GM21528 (cell line): ENCODE data around the gene CCDC136.

Source experiments
- ATAC-seq: cut with Tn5 transposase; IDR thresholded peaks from one replicate; pipeline ENCODE4 v1.9.1; 2021; ENCODE audit warnings: mild to moderate bottlenecking, moderate library complexity; ENCODE audit not compliant: unreplicated experiment, low FRiP score

The CCDC136 gene

DNA sequence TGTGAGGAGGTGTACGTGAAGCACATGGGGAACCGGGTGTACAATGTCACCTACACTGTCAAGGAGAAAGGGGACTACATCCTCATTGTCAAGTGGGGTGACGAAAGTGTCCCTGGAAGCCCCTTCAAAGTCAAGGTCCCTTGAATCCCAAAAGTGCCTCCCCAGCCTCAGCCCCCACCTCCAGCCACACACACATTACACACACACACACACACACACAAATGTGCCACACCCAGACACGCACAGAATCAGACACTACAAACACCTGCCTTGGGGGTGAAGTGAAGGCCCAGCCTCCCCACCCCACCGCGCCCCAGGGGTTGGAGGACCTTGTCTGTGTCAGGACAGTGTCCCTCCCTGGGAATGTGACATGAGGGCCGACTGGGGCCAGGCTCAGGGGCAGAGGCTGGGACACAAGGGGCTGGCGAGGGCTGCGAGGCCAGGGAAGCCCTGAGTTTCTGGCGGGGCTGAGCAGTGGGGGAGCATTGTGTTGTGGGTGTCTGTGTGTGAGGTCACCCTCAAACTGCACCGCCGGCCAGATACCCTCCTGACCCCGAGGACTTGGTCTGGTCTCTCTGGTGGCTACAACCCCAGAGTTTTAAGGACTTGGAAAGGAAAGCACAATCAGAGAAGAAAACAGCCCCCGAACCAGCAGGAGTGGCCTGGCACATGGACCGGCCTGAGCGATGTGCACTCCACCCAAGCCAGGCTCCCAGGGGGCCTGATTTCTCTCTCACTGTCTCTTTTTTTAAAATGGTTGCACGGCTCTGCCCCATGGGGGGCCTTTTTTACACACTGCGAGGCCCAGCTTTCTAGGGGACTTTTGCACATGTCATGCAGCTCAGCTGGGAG, 66.8 kb downstream of the CCDC136 start:
- ATAC-seq = no peak

DNA sequence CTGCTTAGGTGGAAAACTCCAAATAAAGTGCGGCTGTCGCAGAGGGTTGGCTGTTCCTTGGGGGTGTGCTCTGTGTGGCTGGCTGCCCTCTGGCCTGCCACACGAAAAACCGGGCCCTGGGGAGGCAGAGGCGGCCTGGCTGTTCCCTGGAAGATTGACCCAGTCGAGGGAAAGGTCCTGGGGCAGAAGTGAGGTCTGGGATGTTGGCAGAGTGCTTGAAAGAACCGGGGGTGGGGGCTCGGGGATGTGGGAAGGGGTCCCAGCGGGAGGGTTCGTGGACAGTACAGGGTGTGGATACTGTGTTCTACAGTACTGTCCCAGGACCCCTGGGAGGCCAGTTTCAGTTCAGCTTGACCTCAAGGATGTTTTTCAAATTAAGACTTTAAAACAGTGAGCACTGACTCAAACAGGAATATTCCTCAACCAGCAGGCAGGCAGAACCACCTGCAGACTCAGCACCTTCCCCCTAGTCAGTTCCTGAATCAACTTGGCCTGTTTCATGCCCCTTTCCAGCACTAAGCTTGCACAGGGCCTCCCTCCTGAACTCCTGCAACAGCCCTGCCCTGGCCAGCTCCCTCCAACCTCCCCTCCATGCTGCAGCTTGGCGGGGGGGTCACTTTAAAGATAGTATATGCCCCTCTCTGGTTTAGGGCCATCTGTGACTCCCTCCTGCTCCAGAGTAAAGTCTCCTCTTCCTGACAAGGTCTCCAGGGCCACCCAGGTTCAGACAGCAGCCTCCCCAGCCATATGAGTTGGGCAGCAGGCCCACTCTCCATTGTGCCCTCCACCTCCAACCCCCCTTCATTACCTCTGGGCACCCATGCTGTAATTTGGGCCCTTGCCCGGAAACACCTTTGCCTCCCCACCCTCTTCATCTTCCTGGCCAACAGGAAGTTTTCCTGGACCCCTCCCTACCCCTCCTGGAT, 67.7 kb downstream of the CCDC136 start:
- no peak for ATAC-seq

DNA sequence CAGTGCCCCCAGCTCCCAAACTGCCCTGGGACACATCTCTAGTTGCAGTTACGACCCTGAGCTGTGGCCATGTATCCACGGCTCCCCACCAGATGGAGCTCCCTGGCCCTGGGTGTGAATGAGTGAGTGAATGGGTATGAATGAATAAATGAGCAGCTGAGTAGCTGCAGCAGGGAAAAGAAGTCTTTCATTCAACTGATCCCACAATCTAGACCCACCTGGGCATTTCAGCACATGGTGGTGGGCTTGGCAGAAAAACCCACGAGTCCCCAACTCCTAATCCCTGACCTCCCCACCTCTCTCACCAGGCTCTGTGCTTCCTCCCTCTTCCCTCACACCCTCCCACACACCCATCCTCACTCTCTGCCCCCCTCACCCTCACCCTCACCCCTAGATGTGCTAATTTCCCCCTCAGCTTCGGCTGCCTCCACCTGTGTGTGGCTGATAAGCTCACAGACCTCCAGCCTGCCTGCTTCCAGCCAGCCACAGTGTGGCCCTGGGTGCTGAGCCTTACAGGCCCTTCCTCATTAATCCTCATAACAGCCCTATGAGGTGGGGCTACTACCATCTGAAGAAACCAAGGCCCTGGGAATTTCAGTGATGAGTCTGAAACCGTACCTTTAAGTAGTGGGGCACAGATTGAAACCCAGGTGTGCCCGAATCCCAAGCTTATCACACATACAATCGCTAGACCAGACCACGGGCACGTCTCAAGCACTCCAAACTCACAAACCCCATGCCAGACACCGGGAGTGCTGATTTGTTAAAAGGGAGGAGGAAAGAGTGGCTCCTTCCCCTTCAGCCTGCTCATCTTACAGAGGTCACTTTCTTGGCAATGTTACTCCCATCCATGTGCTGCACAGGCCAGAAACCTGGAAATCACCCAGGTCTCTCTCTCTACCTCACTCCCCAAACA, 68.6 kb downstream of the CCDC136 start:
- ATAC-seq = no peak

DNA sequence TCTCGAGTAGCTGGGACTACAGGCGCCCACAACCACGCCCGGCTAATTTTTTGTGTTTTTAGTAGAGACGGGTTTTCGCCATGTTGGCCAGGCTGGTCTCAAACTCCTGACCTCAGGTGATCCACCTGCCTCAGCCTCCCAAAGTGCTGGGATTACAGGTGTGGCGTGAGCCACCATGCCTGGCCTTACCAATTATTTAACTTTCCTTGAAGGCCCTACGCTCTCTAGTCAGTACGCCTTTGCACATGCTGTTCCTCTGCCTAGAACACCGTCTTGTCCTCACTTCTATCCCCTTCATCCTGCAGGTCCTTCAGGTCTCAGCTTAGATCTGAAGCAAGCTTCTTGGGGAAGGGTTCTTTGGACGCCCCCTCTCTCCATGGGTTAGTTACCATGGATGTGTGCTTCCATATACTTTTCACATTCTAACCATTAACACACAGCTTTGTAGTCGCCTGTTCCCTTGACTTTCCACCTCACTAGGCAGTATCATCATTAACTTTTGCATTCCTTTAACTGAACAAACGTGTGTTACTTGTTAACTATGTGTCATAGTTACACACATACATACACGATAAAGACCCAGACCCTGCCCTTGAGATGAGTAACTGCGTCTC, 70.3 kb downstream of the CCDC136 start:
- ATAC-seq = peak; percentile 7

DNA sequence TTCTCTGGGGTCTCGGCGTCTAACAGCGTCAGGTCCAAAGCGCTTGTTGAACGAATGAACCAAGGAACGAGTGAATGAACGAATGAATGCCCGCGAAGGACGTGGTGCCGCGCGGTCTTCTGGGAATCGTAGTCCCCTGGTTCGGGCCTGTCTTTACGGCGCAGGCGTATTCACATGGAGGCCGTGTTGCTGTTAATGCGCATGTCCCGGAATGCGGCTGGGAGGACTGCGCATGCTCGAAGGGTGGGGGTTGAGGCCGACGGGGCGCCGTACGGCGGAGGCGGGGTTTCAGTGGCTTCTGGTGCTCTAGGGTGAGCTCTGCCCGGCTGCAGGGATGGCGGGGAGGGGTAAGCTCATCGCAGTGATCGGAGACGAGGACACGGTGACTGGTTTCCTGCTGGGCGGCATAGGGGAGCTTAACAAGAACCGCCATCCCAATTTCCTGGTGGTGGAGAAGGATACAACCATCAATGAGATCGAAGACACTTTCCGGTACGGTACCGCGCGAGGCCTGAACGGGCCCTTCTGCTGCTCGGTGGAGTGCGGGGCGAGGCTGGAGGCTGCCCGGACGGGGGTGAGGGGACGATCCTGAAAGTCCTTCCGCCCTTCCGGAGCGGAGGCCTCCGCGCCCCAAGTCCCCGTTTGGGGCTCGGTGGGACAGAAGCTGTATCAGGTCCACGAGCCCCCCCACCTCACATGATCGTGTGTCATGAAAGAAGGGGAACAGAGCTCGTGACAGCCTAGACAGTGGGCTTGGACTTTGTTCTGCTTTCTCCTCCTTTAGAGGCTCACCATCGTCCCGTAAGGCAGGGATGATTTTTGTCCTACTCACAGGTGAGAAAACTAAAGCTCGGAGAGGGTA, 71.0 kb downstream of the CCDC136 start, which contains the start of gene ATP6V1F:
Gene ATP6V1F, plus strand, starts transcription at position 286 of the 862 bp plus-strand sequence. Its CDS starts 49 bp downstream, at position 335.
- peak; percentile 86 for ATAC-seq

DNA sequence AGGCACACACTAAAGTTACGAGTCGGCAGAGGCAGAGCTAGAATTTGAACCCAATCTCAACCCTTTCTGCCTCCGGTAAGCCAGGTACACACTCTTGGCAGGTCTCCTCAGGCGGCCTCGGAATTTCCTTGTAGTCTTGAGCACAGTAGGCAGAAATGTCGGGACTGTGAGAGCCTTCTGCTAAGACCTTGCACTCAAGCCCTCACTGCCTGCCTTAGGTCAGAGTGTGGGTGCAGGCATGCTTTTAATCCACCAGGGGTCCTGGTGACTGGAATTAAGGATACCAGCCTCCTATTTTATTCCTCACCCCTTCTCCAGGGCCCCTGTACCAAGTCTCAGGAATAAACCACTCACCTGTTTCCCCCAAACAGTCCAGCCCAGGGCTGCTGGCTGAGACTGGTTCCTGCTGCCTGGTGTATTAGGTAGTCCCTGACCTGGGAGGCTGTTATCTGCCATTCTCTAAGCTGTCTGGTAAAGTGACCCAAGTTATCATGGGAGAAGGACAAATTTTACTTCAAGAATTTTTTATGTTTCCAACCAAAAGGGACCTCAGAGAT, 71.7 kb downstream of the CCDC136 start:
- peak; percentile 41 for ATAC-seq

DNA sequence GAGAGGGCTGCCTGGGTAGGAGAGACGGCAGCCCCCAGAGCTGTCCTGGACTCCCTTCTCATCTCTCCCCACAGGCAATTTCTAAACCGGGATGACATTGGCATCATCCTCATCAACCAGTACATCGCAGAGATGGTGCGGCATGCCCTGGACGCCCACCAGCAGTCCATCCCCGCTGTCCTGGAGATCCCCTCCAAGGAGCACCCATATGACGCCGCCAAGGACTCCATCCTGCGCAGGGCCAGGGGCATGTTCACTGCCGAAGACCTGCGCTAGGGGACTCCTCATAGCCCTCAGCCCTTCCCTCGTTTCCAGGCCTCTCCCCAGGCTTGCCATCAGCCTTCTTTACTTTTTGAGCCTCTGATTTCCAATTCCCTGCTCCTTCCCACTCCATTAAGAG, 73.5 kb downstream of the CCDC136 start:
- ATAC-seq = no peak

DNA sequence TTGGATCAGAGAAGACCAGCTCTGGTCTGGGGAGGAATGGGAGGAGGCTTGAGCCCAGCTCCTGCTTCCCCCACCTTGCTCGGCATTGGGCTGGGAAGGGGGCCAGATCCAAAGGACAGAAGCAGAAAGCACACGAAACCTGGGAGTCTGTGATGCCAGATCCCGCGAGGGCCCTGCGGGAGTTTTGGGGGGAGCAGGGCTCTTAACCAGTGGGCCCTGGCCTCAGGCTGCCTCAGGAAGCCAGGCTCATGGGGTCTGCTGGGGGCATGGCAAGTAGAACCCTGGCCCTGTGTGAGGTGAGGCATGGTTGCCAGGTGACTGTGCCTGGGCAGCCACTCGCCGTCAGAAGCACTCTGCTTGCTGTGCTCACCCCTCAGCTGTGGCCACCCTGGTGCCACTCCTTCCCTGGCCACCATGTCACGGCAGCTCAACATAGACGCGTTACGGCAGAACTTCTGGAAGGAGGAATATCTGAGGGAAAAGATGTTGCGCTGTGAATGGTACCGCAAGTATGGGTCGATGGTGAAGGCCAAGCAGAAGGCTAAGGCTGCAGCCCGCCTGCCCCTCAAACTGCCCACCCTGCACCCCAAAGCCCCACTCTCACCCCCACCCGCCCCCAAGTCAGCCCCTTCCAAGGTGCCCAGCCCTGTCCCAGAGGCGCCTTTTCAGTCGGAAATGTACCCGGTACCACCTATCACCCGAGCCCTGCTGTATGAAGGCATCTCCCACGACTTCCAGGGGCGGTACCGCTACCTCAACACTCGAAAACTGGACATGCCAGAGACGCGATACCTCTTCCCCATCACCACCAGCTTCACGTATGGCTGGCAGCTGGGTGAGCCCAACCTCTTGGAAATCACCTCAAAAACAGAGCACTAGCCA, 74.5 kb downstream of the CCDC136 start:
- ATAC-seq = no peak

DNA sequence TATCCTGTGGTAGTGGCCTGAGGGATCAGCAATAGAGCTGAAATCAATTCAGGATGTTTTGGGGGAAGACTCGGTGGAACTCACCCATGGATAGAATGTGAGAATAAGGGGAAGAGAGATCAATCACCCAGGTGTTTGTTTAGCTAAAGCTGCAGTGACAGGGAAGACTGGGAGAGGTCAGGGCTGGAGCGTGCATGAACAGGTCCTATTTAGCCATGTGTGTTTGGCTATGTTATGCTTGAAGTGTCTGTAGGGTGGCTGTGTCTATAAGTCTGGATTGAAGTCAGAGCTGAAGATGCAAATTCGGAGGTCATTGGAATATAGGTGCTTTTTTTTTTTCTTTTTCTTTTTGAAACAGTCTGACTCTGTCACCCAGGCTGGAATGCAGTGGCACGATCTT, 75.5 kb downstream of the CCDC136 start:
- ATAC-seq = no peak

DNA sequence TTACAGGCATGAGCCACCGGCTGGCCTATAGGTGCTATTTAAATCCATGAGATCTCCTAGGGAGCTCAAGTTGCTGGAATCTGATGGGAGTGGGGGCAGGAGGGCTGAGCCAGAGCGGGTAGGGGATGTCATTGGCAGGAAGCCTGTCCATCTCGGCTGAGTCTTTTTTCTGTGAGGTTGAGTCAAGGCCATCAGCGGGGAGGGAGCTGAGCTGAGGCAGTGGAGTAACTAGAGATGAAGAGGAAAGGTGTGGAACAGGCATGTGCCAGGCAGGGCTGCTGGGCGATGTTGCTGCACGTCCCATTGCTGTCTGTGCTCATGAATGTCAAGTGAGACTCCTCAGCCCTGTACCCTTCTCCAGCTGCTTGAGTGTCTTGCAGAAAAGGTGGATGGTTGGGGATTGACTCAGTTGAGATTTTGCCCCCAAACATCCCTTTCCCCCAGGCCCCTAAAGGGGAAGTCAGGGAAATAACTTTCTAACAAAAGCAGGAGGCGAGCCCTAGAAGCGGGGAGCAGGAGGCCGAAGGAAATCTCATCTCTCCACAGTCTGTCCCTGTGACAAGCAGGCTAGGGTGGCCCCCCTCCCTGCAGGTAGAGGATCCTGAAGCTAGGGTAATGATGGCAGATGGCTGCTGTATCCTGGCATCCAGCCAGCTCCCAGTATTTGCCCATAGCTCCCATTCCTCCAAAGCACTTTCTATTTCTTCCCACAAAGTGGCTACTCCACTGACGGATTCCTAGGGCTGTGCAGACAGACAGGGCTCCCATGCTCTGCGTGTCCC, 76.3 kb downstream of the CCDC136 start:
- ATAC-seq = no peak

DNA sequence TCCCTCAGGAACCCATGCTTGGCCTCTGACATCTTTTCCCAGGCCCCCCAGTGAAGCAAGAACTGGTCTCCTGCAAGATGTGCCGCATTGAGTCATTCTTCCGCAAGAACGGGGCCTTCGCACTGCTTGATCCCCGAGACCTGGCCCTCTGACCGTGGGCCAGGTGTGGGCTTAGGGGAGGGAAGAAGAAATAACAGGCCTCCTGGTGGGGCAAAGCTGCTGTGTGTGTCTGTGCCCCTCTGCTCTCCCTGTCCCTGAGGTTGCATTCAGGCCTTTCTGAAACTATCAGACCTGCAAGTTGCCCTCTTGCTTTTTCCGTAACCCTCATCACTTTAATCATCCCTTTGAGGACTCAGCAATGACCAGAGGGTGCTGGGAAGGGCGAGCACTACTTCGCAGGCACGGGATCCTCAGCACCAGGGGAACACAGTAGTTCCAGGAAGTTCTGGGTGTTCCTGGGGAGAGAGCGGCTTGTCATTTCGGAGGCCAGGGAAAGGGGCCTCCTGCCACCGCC, 76.9 kb downstream of the CCDC136 start:
- ATAC-seq = no peak

DNA sequence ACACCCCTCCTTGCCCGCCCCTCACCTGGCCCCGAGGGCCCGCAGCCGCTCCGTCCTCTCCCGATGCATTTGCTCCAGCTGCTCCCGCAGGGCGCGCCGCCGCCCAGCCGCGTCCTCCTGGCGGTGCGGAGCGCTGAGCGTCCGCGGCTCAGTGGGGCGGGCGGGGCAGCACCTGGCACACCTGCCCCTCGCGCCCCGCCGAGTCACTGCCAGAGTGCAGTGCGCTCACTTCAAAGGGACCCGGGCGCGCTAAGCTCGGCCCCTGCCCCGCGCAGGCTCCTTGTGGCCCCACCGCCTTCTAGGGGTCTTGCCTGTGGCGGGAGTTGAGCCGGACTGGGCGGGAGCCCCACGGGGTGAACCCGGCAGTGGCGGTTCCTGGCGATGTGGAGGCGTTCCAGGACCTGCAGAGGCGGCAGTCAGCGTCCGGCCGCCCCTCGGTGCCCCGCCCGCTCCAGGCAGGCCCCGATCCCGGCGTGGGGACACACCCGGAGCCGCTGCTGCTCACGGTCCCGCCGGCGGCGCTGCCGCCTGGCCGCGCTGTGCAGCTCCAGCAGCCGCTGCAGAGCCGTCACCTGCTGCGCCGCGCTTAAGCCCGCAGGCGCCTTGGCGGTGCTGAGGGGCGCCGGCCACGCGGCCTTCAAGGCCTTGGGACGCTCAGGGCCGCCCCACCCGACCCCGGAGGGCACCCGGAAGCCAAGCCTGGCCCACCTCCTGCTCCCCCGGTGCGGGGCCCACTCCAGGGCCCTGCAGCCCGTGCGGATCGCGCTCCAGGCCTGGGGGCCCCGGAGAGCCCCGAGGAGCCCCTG, 77.6 kb downstream of the CCDC136 start:
- ATAC-seq = peak; percentile 51

DNA sequence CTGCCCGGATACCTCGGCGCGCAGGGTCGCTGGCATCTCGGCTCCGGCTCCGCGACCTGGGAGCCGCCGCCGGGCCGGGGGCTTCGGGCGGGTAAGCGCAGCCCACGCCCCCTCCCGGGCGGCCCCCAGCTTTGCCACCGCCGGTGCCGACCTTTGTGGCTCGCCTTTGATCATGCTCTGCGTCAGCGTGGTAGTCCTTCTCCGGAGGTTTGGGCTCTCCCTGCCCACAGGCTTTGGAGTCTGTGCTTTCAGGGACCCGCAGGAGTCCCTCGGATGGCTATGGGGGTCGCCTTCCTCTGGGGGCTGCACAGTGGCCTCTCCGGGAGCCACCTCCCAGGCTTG, 78.1 kb downstream of the CCDC136 start:
- ATAC-seq = no peak

DNA sequence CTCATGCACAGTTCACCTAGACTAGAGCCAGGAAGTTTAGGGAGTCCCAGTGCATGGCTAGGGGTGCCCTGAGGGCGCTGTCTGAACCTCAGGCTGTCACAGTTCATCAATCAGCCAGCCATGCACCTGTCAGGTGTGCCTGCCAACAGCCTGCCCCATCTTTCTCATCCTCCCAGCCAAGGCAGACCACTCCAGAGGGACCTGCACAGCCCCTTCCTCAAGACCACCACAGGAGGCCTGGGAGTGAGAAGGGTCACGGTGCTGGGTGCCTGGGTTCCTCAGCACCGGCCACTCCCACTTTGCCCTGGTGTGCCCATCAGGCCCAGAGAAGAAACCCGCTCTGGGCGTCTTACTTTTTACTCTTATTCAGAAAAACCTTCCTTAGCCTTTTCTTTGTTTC, 79.3 kb downstream of the CCDC136 start:
- no peak for ATAC-seq
